HepG2 (cell line): ENCODE measurements around the gene KRT71. TPM values are rescaled to one million over a fixed set of nuclear protein-coding genes. Genes with fewer than 3 reads are reported as not detected.

Experiments used
- ATAC-seq: fragments of 200-7000 bp; cut with Tn5 transposase; 3 replicates; pipeline ENCODE4 v1.9.1; 2020; ENCODE audit warnings: mild to moderate bottlenecking, moderate library complexity
- BruUV-seq: library from RNA; stranded (reverse); fragments of 400-500 nt; replicated peaks from 2 replicates; lab custom pipeline; 2021; lab: Mats Ljungman, UMichigan
- CTCF ChIA-PET: fragments of 300-600 bp; formaldehyde crosslinking; extraction: SDS; loops from one replicate; lab custom pipeline; 2021; ENCODE audit warnings: low total read pairs, inconsistent platforms, low intra/inter-chr PET ratio; lab: Yijun Ruan, JAX
- POLR2A ChIA-PET: fragments of 350-600 bp; sonication (Branson Sonifier 250); formaldehyde crosslinking; loops from one replicate; lab custom pipeline; 2020; ENCODE audit warnings: antibody characterized with exemption, inconsistent platforms; lab: Yijun Ruan, JAX
- DNase-seq: peaks from one replicate; pipeline ENCODE4 v3.0.0-alpha.2; 2015; ENCODE audit warnings: low spot score
- FAIRE-seq: peaks from 3 replicates; lab custom pipeline; 2011; peaks lifted over from hg19 to GRCh38; lab: Jason Lieb, UNC
- H2AFZ ChIP-seq: one replicate; pipeline ENCODE4 v1.6.1; 2011; ENCODE audit warnings: low read length, inconsistent platforms
- H3K27ac ChIP-seq: fragments of 300-600 bp; 3 replicates; pipeline ENCODE4 v1.8.0; 2011; ENCODE audit warnings: mixed run types, mild to moderate bottlenecking, mixed read lengths, low read length, inconsistent platforms; ENCODE audit not compliant: insufficient read depth; ENCODE audit errors: extremely low read length
- H3K27me3 ChIP-seq, 2 experiments: fragments of 200-600 bp in 1 of 2; 2 replicates in 1 of 2; 3 replicates in 1 of 2; pipeline versions ENCODE4 v1.6.0 to v1.8.0; 2011; ENCODE audit warnings: low read length in 2 of 2, mild to moderate bottlenecking in 2 of 2, moderate library complexity in 2 of 2, inconsistent platforms in 1 of 2; ENCODE audit not compliant: insufficient read depth in 2 of 2, control insufficient read depth in 1 of 2
- H3K36me3 ChIP-seq, 2 experiments: fragments of 200-600 bp in 1 of 2; replicated peaks in 1 of 2; 2 replicates in 1 of 2; 3 replicates in 1 of 2; pipeline versions ENCODE4 v1.5.1 to v1.8.0; 2011; ENCODE audit warnings: low read length in 2 of 2, inconsistent platforms in 1 of 2; ENCODE audit not compliant: insufficient read depth in 2 of 2, control insufficient read depth in 1 of 2
- H3K4me1 ChIP-seq: 2 replicates; pipeline ENCODE4 v1.5.1; 2012; ENCODE audit warnings: low read length, inconsistent platforms; ENCODE audit not compliant: insufficient read depth
- H3K4me2 ChIP-seq: 2 replicates; pipeline ENCODE4 v1.6.0; 2011; ENCODE audit warnings: low read depth, low read length, inconsistent platforms
- H3K4me3 ChIP-seq, 3 experiments: fragments of 200-600 bp in 1 of 3; sonication (generic), shearing (Covaris generic) in 1 of 3; replicated peaks in 1 of 3; 2 replicates each; pipeline ENCODE4 v1.5.1; 2011 to 2016; ENCODE audit warnings: low read length in 3 of 3, inconsistent platforms in 2 of 3, low read depth in 2 of 3, mild to moderate bottlenecking in 2 of 3, control low read depth in 1 of 3, mixed read lengths in 1 of 3; ENCODE audit not compliant: insufficient read depth in 1 of 3
- H3K79me2 ChIP-seq: one replicate; pipeline ENCODE4 v1.6.1; 2011; ENCODE audit warnings: low read length, inconsistent platforms; ENCODE audit not compliant: insufficient read depth
- H3K9ac ChIP-seq: 2 replicates; pipeline ENCODE4 v1.6.0; 2011; ENCODE audit warnings: mild to moderate bottlenecking, low read depth, low read length, inconsistent platforms; ENCODE audit not compliant: insufficient read depth
- H3K9me3 ChIP-seq: 2 replicates; pipeline ENCODE4 v1.5.1; 2012; ENCODE audit warnings: mild to moderate bottlenecking, low read length
- H4K20me1 ChIP-seq: 2 replicates; pipeline ENCODE4 v1.6.0; 2011; ENCODE audit warnings: inconsistent platforms, mild to moderate bottlenecking, low read length, moderate library complexity; ENCODE audit not compliant: insufficient read depth
- BCL3 ChIP-seq: sonication (generic); formaldehyde crosslinking; IDR thresholded peaks from 2 replicates; pipeline ENCODE4 v1.5.1; 2020; ENCODE audit warnings: mild to moderate bottlenecking, missing genetic modification reagents, moderate library complexity
- CSRNP1 ChIP-seq: sonication (generic); formaldehyde crosslinking; IDR thresholded peaks from 2 replicates; pipeline ENCODE4 v1.8.1; 2023; ENCODE audit warnings: mild to moderate bottlenecking, missing genetic modification reagents
- MNT ChIP-seq: fragments of 450-650 bp; IDR thresholded peaks from 2 replicates; pipeline ENCODE4 v1.6.1; 2016
- NCOA2 ChIP-seq: sonication (generic); formaldehyde crosslinking; IDR thresholded peaks from 2 replicates; pipeline ENCODE4 v1.8.0; 2022; ENCODE audit warnings: inconsistent platforms
- ZBTB43 ChIP-seq: sonication (generic); formaldehyde crosslinking; conservative IDR thresholded peaks from 2 replicates; pipeline ENCODE4 v1.4.0; 2020; ENCODE audit warnings: missing genetic modification reagents
- ZFAT ChIP-seq: sonication (generic); formaldehyde crosslinking; conservative IDR thresholded peaks from 2 replicates; pipeline ENCODE4 v1.8.1; 2023; ENCODE audit warnings: missing genetic modification reagents, inconsistent platforms
- ZHX2 ChIP-seq, 2 experiments: sonication (generic) in 1 of 2; formaldehyde crosslinking in 1 of 2; IDR thresholded peaks; 2 replicates each; pipeline versions ENCODE4 v1.6.1 to v1.9.0; 2014 to 2022; ENCODE audit warnings: antibody characterized with exemption in 1 of 2, borderline replicate concordance in 1 of 2, inconsistent platforms in 1 of 2, low read depth in 1 of 2, missing genetic modification reagents in 1 of 2
- ZNF317 ChIP-seq: sonication (generic); formaldehyde crosslinking; IDR thresholded peaks from 2 replicates; pipeline ENCODE4 v1.5.0; 2020; ENCODE audit warnings: mild to moderate bottlenecking, missing genetic modification reagents
- ZNF704 ChIP-seq: sonication (generic); formaldehyde crosslinking; IDR thresholded peaks from 2 replicates; pipeline ENCODE4 v1.8.1; 2023; ENCODE audit warnings: mild to moderate bottlenecking, inconsistent platforms, moderate library complexity, missing genetic modification reagents, borderline replicate concordance
- WGBS: methylation state at CpG from one replicate; pipeline ENCODE4 v1.1.6; 2017; ENCODE audit warnings: low lambda C conversion rate; 5-methylcytosine and 5-hydroxymethylcytosine counted together
- in situ Hi-C: cut with HindIII; loops from 2 replicates; pipeline ENCODE4 v1.10.0; 2017; ENCODE audit warnings: low pct_unique_long_range_greater_than_20kb; ENCODE audit not compliant: extremely low pct_ligation_motif_present
- intact Hi-C: fragments of 100-400 bp; cut with micrococcal nuclease; formaldehyde crosslinking; loops from one replicate; pipeline ENCODE4 v1.10.0; 2022; ENCODE audit not compliant: unreplicated experiment
- polyA plus RNA-seq, 8 experiments: library from polyadenylated mRNA; depleted of rRNA in 3 of 8; stranded (reverse) in 7 of 8; unstranded in 1 of 8; fragments of >200 nt; fragmentation: Illumina TruSeq in 4 of 8; extraction: Trizol in 4 of 8; gene quantifications; 2 replicates each; pipeline versions ENCODE4 v1.2.1 to v1.2.3, GENCODE V29; 2011 to 2016; ENCODE audit warnings: low read depth in 4 of 8, missing spikeins in 1 of 8, mixed read lengths in 1 of 8; ENCODE audit not compliant: insufficient read depth in 1 of 8
- total RNA-seq, 5 experiments: library from RNA; depleted of rRNA; stranded (reverse); fragments of >200 nt; fragmentation: Illumina TruSeq; extraction: Trizol; gene quantifications; 2 replicates each; pipeline ENCODE4 v1.2.3, GENCODE V29; 2016; ENCODE audit warnings: low read depth in 1 of 5

KRT71 gene
- total and polyA plus RNA-seq, 2 of the 13 experiments (the other 11 are each of a cell fraction or from before 2014, with no cell fraction given): not detected

GRCh38 chr12:52558781-52559445 lies 6.0 kb upstream of the KRT71 start:
- Histone ChIP-seq H3K9me3 (no peaks in the 10 kb centered on the region), H3K4me3 (no peak overlapping the region), H3K27me3 (peaks cover 1 to 22% of the 10 kb centered on the region in 2 experiments; a peak in 2 of 5 replicates), H2AFZ (no peak overlapping the region), H3K36me3 (no peaks in the 10 kb centered on the region), H3K9ac (no peak overlapping the region), H4K20me1 (no peaks in the 10 kb centered on the region), H3K79me2 (no peaks in the 10 kb centered on the region), H3K4me2 (no peak overlapping the region), H3K4me1 (no peaks in the 10 kb centered on the region), H3K27ac (no peak overlapping the region)
- 3% methylated on average over 6 of the region's 8 CpGs for WGBS
- DNase-seq (no peak), FAIRE-seq (no peak), ATAC-seq (no peak)
- ChIA-PET POLR2A (no interaction called here), CTCF (no interaction called here)
- in situ Hi-C loops: no loop called here
- no TSS peak for BruUV-seq
- intact Hi-C loops: no loop called here
- no peak for TF ChIP-seq CSRNP1 (CRISPR knock-in tag)
- no peak for TF ChIP-seq BCL3 (CRISPR knock-in tag)
- TF ChIP-seq ZNF317: no peak
- no peak for TF ChIP-seq MNT
- TF ChIP-seq ZHX2 (IDR thresholded peaks at IDR 0.05; ENCODE audit: low read depth): no peak
- TF ChIP-seq ZHX2 (CRISPR knock-in tag; IDR thresholded peaks at IDR 0.05; ENCODE audit: borderline replicate concordance): no peak
- TF ChIP-seq NCOA2 (CRISPR knock-in tag): no peak
- no peak for TF ChIP-seq ZFAT (CRISPR knock-in tag)
- no peak for TF ChIP-seq ZNF704 (CRISPR knock-in tag)
- TF ChIP-seq ZBTB43 (CRISPR knock-in tag): no peak
